Sigmoid colon (tissue), 3 donors: Measurements from ENCODE around the gene SLC22A1.

Experiments used
- POLR2A ChIP-seq, 2 donors: fragments of 450-650 bp; IDR thresholded peaks; one replicate each; pipeline ENCODE4 v1.6.1; 2016; ENCODE audit warnings: antibody characterized with exemption in 2 of 2, mild to moderate bottlenecking in 2 of 2, moderate library complexity in 2 of 2
- TF ChIP-seq, protein P1 (sequence below), 4 experiments: fragments of 450-650 bp in 3 of 4; fragments of 200-600 bp in 1 of 4; IDR thresholded peaks; one replicate each; pipeline ENCODE4 v1.5.1; 2016 to 2019; ENCODE audit warnings: antibody characterized with exemption in 4 of 4, mild to moderate bottlenecking in 3 of 4, moderate library complexity in 2 of 4

DNA sequence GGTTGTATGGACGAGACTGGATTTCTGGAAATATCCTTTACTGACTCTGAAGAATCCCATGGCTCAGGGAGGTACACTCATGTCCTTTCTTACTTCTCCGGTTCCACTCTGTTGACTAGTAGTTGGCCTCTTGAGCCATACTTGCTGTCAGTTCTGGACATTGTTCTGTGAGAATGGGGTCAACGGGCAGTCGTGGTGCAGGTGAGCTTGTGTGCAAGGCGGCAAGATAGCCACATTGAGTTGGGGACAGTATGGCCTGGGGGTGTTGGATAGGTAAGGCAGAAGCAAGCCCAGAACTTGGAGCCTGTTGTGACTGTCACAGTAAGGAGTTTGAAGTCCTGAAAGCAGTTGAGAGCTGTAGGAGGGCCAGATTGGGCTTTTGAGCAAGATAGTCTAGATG lies 13.5 kb upstream of the SLC22A1 start:
- no peak for TF ChIP-seq POLR2A (IDR thresholded peaks at IDR 0.05)
- TF ChIP-seq, protein P1, sequence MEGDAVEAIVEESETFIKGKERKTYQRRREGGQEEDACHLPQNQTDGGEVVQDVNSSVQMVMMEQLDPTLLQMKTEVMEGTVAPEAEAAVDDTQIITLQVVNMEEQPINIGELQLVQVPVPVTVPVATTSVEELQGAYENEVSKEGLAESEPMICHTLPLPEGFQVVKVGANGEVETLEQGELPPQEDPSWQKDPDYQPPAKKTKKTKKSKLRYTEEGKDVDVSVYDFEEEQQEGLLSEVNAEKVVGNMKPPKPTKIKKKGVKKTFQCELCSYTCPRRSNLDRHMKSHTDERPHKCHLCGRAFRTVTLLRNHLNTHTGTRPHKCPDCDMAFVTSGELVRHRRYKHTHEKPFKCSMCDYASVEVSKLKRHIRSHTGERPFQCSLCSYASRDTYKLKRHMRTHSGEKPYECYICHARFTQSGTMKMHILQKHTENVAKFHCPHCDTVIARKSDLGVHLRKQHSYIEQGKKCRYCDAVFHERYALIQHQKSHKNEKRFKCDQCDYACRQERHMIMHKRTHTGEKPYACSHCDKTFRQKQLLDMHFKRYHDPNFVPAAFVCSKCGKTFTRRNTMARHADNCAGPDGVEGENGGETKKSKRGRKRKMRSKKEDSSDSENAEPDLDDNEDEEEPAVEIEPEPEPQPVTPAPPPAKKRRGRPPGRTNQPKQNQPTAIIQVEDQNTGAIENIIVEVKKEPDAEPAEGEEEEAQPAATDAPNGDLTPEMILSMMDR (IDR thresholded peaks at IDR 0.05): no peak
